Right atrium auricular region (tissue), 2 donors: Measurements from ENCODE around the gene IPO11. TPM values are rescaled to one million over a fixed set of nuclear protein-coding genes. Genes with fewer than 3 reads are reported as not detected.

ENCODE experiments used
- DNase-seq: peaks from one replicate; pipeline ENCODE4 v3.0.0-alpha.2; 2019; ENCODE audit warnings: low spot score
- H3K27ac ChIP-seq, 2 donors: fragments of 200-600 bp; sonication (generic); 1 replicate in 1 of 2; 2 replicates in 1 of 2; pipeline ENCODE4 v1.5.1; 2016 to 2019
- H3K27me3 ChIP-seq, 2 donors: fragments of 200-600 bp; sonication (generic); one replicate each; pipeline versions ENCODE4 v1.5.1 to v1.6.0; 2017 to 2019
- H3K36me3 ChIP-seq: fragments of 200-600 bp; sonication (generic); one replicate; pipeline ENCODE4 v1.5.1; 2016
- H3K4me1 ChIP-seq, 2 donors: fragments of 200-600 bp; sonication (generic); one replicate each; pipeline versions ENCODE4 v1.5.1 to v1.6.0; 2017 to 2019
- H3K4me3 ChIP-seq, 2 donors: fragments of 200-600 bp; sonication (generic); 1 replicate in 1 of 2; 2 replicates in 1 of 2; pipeline ENCODE4 v1.5.1; 2017 to 2019; ENCODE audit warnings: mild to moderate bottlenecking in 1 of 2, moderate library complexity in 1 of 2
- H3K9me3 ChIP-seq, 2 donors: fragments of 200-600 bp; sonication (generic); one replicate each; pipeline ENCODE4 v1.5.1; 2019
- CTCF ChIP-seq, 2 donors: fragments of 200-600 bp; sonication (generic); IDR thresholded peaks; one replicate each; pipeline ENCODE4 v1.5.1; 2019; ENCODE audit warnings: antibody characterized with exemption in 2 of 2
- total RNA-seq, 2 donors: library from RNA; depleted of rRNA; stranded (reverse); fragments of >200 nt; gene quantifications; one replicate each; pipeline ENCODE4 v1.1.0, GENCODE V29; 2016

The IPO11 gene
- total RNA-seq, 2 donors from 2014 or later, result 19.2 to 24.6 TPM

- Histone ChIP-seq H3K27me3 (no peaks in the 10 kb centered on the region), H3K4me3 (no peak overlapping the region), H3K4me1 (no peaks in the 10 kb centered on the region), H3K9me3 (no peaks in the 10 kb centered on the region), H3K36me3 (peaks cover 5% of the 10 kb centered on the region), H3K27ac (no peak overlapping the region)
- no peak for TF ChIP-seq CTCF (IDR thresholded peaks at IDR 0.05)
- DNase-seq, result no peak
Observed at GRCh38 chr5:62550103-62550502, 137.5 kb downstream of the IPO11 start.

GRCh38 chr5:62555930-62556329 lies 143.4 kb downstream of the IPO11 start:
- TF ChIP-seq CTCF (IDR thresholded peaks at IDR 0.05), result no peak
- no peaks in the 10 kb centered on the region for H3K4me1 ChIP-seq
- H3K27ac ChIP-seq, result no peak overlapping the region
- no peaks in the 10 kb centered on the region for H3K27me3 ChIP-seq
- no peak overlapping the region for H3K4me3 ChIP-seq
- H3K9me3 ChIP-seq, result no peaks in the 10 kb centered on the region
- H3K36me3 ChIP-seq, result peaks cover 10% of the 10 kb centered on the region
- DNase-seq, result no peak

GRCh38 chr5:62558941-62559340 lies 146.4 kb downstream of the IPO11 start:
- TF ChIP-seq CTCF (IDR thresholded peaks at IDR 0.05), result no peak
- Histone ChIP-seq H3K27ac (no peak overlapping the region), H3K9me3 (no peaks in the 10 kb centered on the region), H3K36me3 (peaks cover 4% of the 10 kb centered on the region), H3K4me1 (no peaks in the 10 kb centered on the region), H3K4me3 (no peak overlapping the region), H3K27me3 (no peaks in the 10 kb centered on the region)
- no peak for DNase-seq

GRCh38 chr5:62560786-62561185 lies 148.2 kb downstream of the IPO11 start:
- Histone ChIP-seq H3K9me3 (no peaks in the 10 kb centered on the region), H3K4me3 (no peak overlapping the region), H3K4me1 (no peaks in the 10 kb centered on the region), H3K27me3 (no peaks in the 10 kb centered on the region), H3K36me3 (no peaks in the 10 kb centered on the region), H3K27ac (no peak overlapping the region)
- no peak for DNase-seq
- no peak for TF ChIP-seq CTCF (IDR thresholded peaks at IDR 0.05)

GRCh38 chr5:62561896-62562295 lies 149.3 kb downstream of the IPO11 start:
- no peak for DNase-seq
- Histone ChIP-seq H3K36me3 (peaks cover 8% of the 10 kb centered on the region), H3K27ac (no peak overlapping the region), H3K27me3 (no peaks in the 10 kb centered on the region), H3K9me3 (peaks cover 0 to 3% of the 10 kb centered on the region in 2 donors), H3K4me1 (no peaks in the 10 kb centered on the region), H3K4me3 (no peak overlapping the region)
- no peak for TF ChIP-seq CTCF (IDR thresholded peaks at IDR 0.05)

GRCh38 chr5:62562867-62563266 lies 150.3 kb downstream of the IPO11 start:
- TF ChIP-seq CTCF (IDR thresholded peaks at IDR 0.05), result no peak
- DNase-seq, result no peak
- H3K4me3 ChIP-seq, result no peak overlapping the region
- H3K27ac ChIP-seq, result no peak overlapping the region
- H3K36me3 ChIP-seq, result peaks cover 16% of the 10 kb centered on the region
- peaks cover 0 to 11% of the 10 kb centered on the region in 2 donors for H3K9me3 ChIP-seq
- no peaks in the 10 kb centered on the region for H3K27me3 ChIP-seq
- H3K4me1 ChIP-seq, result no peaks in the 10 kb centered on the region
